Hindlimb muscle (tissue), 1 donor: ENCODE measurements around the gene SLC6A4. TPM values are rescaled to one million over a fixed set of nuclear protein-coding genes. Genes with fewer than 3 reads are reported as not detected.
"Not testable (repeated sequence)": the region's sequence is repeated elsewhere in the genome, so short reads cannot be mapped to it uniquely, and the experiment has no call there.

Experiments used
- DNase-seq: peaks from one replicate; pipeline ENCODE4 v3.0.0-alpha.2; 2013
- polyA plus RNA-seq: library from polyadenylated mRNA; unstranded; fragments of 120-200 nt; gene quantifications from one replicate; pipeline ENCODE4 v1.2.1, GENCODE V29; 2013; ENCODE audit not compliant: insufficient read length

The SLC6A4 gene
- polyA plus RNA-seq, 1 donor = 0.12 TPM

DNA sequence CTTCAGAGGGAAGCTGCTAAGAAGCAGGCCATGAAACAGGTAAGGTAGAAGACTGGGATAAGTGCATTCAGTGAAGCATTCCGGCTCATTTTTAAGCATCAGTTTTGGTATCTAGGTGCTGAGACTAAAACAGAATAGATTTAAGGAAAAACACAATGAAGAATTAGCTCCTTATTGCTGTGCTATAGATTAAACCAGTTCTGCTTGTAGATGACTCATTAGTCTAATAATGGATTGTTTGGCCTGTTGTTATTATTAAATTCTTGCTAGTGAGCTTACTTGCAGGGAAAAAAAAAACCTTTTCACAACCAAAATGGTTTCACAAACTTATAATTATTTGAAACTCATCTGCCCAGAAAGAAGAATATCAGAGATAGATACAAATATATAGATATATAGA, 62.9 kb downstream of the SLC6A4 start:
- DNase-seq = no peak

DNA sequence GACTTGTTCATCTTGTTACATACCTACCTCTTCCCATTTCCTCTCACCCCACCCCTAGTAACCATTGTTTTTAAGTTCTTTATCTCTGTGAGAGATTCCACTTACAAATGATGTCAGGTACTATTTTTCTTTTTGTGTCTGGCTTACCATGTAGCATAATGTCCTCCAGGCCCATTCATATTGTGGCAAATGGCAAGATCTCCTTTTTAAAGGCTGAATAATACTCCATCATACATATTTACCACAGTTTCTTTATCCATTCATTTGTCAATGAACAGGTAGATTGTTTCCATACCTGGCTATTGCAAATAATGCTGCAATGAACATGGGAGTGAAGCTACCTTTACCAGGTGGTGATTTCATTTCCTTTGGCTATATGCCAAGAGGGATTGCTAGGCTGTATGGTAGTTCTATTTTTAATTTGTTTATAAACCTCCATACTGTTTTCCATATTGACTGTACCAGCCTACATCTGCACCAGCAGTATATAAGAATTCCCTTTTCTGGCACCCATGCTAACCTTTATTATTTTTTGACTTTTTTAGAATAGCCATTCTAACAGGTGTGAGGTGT, 65.0 kb downstream of the SLC6A4 start:
- DNase-seq = no peak

DNA sequence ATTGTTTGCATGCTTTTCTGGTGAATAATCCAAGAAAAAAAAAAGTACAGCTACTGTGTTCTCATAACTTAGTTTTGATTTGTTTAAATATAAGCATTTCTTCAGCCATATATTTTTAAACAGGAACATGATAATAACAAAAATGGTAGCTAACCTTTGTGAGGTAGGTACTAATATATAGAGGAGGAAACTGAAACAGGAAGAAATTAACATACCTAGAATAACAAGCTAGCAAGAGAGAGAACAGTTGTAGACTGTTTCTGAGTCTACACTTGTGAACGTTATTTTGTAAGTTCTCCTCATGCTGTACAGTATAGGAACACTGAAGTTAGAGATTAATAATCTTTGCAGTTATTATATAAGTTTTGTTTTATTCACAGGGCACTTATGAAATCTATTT, 69.5 kb downstream of the SLC6A4 start:
- no peak for DNase-seq

DNA sequence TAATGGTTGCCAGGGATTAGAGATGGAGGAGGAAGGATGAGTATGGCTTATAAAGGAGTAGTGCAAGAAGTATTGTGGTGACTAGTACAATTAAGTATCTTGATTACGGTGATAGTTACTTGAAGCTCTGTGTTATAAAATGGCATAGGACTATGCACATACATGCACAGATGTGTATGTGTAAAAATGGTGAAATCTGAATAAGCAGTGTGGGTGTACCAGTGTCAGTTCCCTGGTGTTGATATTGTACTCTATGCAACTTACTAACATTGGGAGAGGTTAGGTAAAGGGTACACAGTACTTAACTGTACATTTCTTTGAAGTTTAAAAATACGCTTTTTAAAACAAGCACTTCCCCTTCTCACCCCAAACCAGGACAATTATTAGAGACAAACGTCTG, 70.3 kb downstream of the SLC6A4 start:
- DNase-seq = no peak

DNA sequence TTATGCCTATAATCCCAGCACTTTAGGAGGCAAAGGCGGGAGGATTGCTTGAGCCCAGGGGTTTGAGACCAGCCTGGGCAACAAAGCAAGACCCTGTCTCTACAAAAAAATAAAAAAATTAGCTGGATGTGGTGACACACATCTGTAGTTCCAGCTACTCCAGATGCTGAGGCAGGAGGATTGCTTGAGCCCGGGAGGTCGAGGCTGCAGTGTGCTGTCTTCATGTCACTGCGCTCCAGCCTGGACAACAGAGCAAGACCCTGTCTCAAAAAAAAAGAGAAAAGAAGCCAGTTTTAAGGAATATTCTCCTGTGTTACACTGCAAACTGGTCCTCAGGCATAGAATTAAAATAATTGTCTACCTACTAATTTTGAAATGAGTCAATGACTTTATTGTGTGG, 71.0 kb downstream of the SLC6A4 start:
- DNase-seq = no peak

DNA sequence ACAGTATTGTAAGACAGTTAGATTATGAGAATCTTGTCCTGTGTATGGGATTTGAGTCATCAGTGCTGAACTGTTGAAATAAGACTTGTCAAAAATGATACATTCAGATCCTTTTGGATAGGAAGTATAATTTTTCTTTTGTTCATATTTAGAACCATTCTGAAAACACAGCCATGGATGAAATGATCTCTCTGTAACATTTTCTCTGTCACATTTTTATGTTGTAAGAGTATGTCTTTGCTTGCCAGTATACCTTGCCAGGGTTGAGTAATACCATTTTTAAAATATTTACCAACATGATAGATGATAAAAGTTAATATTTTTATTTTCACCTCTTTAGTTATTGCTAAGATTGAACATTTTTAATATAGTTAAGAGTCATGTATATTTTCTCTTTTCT, 73.9 kb downstream of the SLC6A4 start:
- DNase-seq = no peak

DNA sequence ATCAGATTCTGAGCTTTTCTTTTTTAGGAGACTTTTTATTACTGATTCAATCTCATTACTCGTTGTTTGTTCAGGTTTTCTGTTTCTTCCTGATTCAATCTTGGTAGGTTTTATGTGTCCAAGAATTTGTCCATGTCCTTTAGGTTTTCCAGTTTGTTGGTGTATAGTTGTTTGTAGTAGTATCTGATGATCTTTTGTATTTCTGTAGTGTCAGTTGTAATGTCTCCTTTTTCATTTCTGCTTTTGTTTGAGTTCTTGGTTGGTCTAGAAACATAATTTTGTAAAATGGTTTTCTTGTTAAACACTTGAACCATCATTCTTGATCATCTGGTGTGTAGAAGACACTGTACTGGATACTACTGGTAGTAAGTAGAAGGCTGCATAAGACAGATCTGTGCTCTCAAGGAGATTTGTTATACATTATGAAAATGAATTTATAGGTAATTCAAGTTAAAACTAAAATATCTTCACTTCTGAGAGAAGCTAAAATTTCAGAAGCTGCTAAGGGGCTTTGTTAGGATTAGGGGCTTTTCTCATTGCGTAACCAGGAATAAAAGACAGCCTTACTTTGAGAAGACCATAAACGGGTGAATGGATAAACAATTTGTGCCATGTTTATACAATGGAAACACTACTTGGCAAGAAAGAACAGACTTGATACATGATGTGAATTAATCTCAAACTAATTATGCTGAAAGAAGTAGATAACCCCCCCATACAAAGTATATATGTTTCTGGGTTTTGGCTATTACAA, 74.9 kb downstream of the SLC6A4 start:
- DNase-seq = no peak

DNA sequence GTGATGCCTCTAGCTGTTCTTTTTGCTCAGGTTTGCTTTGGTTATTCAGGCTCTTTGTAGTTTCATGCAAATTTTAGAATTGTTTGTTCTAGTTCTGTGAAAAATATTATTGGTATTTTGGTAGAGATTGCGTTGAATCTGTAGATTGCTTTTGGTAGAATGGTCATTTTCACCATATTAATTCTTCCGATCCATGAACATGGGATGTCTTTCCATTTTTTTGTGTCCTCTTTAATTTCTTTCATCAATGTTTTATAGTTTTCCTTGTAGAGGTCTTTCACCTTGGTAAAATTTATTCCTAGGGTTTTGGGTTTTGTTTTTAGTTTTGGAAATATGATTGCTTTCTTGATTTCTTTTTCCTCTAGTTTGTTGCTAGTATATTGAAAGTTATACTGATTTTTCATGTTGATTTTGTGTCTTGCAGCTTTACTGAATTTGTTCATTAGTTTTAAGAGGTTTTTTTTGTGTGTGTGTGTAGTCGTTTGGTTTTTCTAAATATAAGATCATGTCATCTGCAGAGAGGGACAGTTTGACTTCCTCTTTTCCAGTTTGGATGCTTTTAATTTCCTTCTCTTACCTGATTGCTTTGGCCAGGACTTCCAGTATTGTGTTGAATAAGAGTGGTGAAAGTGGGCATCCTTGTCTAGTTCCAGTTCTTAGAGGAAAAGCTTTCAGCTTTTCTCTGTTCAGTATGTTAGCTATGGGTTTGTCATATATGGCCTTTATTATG, 76.4 kb downstream of the SLC6A4 start:
- DNase-seq = no peak

DNA sequence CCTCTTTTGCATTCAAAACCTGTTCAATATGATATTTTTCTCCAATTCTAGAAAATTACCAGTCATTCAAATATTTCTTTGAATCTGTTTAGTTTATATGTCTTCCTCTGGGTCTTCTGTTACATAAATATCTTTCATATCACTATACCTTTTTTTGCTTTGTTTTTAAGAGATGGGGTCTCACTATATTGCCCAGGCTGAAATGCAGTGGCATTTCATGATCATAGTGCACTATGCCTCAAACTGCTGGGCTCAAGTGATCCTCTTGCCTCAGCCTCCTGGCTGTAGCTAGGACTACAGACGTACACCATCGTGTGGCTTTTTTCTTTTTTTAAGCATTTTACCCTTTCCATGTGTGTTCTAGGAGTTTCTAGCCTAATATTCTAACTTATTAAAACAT, 80.1 kb downstream of the SLC6A4 start:
- DNase-seq = no peak

DNA sequence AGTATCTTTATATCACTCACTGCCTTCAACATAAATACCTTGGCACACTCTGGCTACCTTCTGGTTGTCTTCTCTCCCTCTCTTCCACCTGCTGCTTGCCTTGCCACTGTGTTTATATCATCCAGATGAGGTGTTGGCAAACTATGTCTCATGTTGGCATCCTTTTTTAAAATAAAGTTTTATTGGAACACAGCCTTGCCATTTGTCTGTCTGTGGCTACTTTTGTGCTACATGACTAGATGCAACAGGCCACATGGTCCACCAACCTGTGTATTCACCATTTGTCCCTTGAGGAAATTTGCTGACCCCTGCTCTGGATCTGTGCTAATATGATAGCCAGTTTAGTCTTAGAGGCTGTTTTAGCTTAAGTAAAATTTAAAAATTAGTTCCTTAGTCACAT, 82.0 kb downstream of the SLC6A4 start:
- no peak for DNase-seq

DNA sequence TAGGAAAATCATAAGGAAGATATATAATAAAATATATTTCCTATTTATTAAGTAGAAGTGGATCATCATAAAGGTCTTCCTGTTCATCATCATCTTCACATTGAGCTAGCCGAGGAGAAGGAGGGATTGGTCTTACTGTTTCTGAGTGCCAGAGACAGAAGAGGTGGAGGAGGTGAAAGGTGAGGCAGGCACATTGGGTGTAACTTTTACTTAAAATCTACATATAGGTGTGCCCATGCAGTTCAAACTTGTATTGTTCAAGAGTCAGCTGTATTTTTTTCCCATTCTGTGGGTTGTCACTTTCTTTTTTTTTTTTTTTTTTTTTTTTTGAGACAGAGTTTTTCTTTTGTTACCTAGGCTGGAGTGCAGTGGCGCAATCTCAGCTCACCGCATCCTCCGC, 84.0 kb downstream of the SLC6A4 start:
- no peak for DNase-seq

DNA sequence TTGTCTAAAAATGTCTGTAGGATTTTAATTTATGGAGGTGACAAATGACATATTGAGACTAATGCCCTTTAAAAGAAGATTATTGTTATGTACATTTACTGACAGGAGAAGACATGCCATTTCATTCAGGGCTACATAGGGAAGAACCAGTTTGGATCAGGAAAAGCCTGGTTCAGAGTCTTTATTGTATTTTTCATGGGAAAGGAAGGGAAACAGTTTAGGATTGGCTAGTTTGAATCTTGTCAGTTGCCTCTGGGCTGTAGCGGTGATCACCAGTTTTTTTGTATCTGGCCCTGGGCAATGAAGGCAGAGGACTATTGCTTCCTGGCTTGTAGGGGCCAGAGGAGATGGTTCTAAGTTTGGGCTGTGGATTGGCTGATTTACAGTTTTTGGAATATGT, 87.1 kb downstream of the SLC6A4 start:
- DNase-seq = no peak

DNA sequence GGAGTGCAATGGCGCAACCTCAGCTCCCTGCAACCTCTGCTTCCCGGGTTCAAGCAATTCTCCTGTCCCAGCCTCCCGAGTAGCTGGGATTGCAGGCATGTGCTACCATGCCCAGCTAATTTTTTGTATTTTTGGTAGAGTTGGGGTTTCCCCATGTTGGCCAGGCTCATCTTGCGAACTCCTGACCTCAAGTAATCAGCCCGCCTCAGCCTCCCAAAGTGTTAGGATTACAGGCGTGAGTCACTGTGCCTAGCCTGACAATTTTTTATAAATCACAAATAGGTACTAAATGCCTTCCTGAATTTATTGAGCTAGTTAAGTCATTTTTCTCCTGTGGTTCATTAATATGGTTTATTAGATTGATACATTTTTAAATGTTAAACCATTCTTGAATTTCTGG, 87.6 kb downstream of the SLC6A4 start:
- not testable (repeated sequence) for DNase-seq

Other genes starting within 250 kb of the SLC6A4 start
- gene NSRP1, start 118.9 kb downstream of the SLC6A4 start, polyA plus RNA-seq = 25.8 TPM
- gene BLMH, start 56.2 kb upstream of the SLC6A4 start, polyA plus RNA-seq = 37.3 TPM
- gene TMIGD1, start 98.4 kb upstream of the SLC6A4 start, polyA plus RNA-seq = not detected
- gene CPD, start 143.2 kb upstream of the SLC6A4 start, polyA plus RNA-seq = 25.2 TPM
- gene GOSR1, start 241.7 kb upstream of the SLC6A4 start, polyA plus RNA-seq = 24.2 TPM